Activated gamma-delta T cell treated with Interleukin-2 at 50 U/mL for 16 hours (primary cell): ENCODE results near the gene MARCHF11.

ENCODE experiments used
- DNase-seq: peaks from one replicate; pipeline ENCODE4 v3.0.0-alpha.2; 2020

Gene MARCHF11

DNA sequence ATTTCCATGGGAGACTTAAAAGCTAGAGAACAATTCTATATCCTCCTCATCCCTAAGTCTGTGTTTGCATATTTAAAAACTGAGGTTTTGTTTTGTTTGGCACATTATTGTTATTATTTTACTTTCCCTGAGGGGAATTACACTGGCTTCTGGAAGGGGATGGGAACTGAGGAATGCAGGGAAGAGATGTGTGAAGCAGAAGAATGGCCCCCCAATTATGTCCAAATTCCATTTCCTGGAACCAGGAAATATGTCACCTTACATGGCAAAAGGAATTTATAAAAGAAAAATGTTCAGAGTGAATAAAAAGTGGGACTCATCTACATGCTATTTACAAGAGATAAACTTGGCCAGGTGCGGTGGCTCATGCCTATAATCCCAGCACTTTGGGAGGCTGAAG lies 129.8 kb downstream of the MARCHF11 start:
- no peak for DNase-seq

DNA sequence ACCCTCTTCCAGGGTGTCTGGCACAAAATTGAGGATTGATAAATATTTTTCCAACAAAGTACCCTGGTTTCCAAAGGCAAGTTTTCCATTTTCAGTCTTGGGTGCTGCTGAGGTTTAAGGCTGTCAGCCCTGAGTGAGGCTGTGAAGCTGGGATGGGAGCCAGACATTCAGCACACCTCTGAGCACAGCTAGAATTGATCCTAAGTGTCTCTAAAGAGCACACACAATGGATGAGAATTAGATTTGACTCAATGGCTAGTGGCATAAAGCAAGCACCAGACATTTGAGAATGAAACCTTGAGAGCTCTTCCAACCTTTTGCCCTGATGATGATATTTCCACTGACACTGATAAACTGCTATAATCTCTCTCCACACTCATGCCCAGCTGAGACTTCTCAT lies 131.5 kb downstream of the MARCHF11 start:
- no peak for DNase-seq

DNA sequence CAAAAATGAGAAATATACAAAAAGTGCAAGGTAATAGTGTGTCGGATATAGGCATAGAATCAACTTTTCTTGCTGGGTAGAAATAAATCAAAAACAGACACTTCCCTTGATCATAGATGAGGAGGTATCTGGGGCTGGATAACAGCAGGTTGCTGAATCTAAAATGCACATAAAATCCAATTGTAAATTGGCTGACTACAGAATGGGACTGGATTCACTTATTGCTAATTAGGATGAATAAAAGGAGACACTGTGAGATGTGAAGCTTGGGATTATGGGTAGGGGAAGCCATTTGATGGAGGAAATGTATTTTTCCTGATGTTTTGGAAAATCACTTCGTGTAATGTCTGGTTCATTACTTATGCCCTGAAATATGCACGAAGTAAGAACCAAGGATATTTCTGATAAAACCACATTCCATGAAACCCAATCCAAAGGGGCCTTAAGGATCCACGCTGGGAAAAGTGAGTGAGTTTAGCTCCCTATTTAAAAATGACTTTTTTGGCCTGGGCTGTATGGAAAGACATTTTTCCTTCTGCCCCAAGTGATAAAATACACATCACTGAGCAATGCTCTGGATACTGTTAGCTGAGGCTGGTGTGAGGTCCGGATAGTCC lies 136.1 kb downstream of the MARCHF11 start:
- no peak for DNase-seq

- DNase-seq = no peak
These were observed 142.3 kb downstream of the MARCHF11 start for GRCh38 chr5:16037121-16037845.

DNA sequence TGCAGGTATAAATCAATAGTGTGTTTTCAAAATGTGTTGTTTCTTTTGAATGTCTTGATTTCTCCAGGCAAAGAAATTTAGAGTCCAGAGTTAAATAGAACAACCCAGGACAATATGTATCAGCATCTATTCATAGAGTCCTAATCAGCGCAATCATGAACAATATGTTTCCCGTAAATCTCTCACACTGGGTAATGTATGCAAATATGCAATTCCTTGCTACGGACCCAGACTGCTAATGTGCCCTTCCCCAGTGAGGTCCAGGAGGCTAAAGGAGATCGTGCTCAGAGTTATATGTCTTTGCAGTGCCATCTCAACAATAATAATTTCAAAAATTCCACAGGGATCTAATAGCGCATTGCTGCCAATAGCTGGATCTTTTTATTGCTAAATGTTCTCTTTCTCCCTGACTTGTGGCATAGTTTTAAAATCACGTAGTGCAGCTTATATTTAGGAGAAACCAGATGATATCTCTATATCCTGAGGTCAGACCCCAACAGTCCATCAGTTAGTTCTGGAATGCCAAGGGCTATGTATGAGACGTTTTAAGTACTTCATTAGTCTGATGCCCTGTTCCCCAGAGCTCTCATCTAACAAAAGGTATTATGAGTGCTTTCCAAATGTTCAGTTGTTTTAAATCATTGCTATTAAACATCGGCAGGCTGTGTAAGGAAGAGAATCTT lies 145.1 kb downstream of the MARCHF11 start:
- no peak for DNase-seq

DNA sequence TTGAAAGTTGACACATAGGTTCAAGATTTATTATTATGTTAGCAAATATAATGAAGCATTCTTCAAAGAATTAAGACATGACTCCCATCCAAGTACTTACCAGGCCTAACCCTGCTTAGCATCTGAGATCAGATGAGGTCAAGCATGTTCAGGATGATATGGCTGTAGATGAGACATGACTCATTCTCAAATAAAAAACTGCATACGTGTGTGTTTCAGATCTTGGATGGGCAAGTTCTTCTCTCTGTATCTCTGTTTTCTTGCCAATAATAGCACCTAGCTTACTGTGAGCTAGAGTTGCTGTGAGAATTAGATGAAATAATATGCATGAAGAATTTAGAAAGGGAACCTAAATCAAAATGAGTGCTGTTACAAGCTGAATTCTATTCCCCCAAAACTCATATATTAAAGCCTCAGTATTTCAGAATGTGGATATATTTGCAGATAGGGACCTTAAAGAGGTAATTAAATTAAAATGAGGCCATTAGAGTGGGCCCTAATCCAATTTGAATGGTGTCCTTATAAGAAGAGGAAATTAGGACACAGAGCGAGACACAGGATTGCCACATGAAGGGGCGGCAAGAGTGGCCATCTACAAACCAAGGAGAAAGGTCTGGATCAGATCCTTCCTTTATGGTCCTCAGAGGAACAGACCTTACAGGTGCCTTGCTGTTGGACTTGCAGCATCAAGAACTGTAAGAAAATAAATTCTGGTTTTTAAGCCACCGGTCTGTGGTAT lies 146.2 kb downstream of the MARCHF11 start:
- no peak for DNase-seq

DNA sequence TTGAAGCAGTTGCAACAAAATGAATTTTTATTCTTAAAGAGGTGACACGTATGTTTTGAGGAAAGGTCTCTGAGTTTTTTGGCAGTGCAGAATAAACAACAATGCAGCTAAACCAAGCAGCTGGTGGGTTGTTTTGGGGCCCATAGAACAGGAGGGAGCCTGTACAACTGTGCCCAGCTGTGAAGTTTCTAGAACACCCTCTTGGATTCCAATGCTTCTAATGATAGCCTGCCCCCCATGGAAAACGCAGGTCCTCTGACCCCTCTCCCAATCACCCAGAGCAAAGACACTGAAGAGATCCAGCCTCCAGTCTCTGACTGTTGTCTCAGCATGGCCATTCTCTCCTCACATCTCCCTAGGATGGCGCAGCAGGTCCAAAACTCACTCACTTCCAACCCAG lies 150.9 kb downstream of the MARCHF11 start:
- no peak for DNase-seq

DNA sequence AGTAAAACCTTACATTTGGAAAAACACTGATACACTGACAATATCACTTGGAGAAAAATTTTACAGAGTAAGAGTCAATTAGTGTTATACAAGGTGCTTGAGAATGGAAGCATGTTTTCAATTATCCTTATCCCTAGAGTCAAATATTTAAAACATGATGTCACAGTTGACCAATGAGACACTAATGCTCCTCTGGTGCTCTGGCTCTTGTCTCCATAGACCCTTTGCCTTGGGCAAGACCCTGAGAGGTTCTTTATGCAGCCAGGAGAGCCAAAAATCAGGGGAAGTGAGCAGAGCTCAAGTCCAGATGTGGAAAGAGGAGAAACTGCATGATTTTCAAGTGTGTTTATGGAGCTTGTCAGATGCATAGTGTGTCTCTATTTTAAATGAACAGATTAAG lies 153.9 kb downstream of the MARCHF11 start:
- DNase-seq = no peak

DNA sequence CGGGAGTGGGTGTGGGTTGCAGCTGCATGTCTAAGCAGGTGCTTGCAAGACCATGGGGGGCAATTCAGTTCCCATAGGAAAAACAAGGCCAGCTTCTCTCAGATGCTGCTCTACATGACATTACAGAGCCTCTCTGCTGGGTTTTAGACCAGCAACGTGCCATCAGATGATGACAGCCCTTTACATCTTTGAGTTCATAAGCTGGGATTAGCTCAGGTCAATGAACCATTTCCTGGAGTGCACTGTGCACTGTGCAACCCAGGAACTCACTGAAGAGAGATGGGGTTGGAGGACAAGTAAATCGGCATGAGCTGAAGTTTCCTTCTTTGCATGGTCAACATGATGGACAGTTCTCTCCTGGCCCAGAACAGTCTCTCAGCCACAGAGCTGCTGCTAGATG lies 160.6 kb downstream of the MARCHF11 start:
- DNase-seq = no peak

GRCh38 chr5:16017720-16018119 lies 161.9 kb downstream of the MARCHF11 start:
- no peak for DNase-seq
